Kidney (tissue), 14 donors: ENCODE measurements around the gene B3GNT3. TPM values are rescaled to one million over a fixed set of nuclear protein-coding genes. Genes with fewer than 3 reads are reported as not detected.

Experiments
- DNase-seq, 5 donors: peaks; one replicate each; pipeline ENCODE4 v3.0.0-alpha.2; 2013 to 2020
- FAIRE-seq: peaks from 2 replicates; lab custom pipeline; 2012; peaks lifted over from hg19 to GRCh38; lab: Jason Lieb, UNC
- H3K27ac ChIP-seq, 2 donors: one replicate each; pipeline ENCODE4 v1.7.0; 2013; ENCODE audit warnings: low read depth in 2 of 2, low read length in 2 of 2, inconsistent platforms in 1 of 2
- H3K27me3 ChIP-seq: one replicate; pipeline ENCODE4 v1.7.1; 2013; ENCODE audit warnings: low read length, inconsistent platforms; ENCODE audit not compliant: control insufficient read depth, insufficient read depth
- H3K36me3 ChIP-seq, 3 donors: one replicate each; pipeline versions ENCODE4 v1.7.0 to v1.7.1; 2013; ENCODE audit warnings: low read length in 3 of 3, control low read depth in 1 of 3, inconsistent platforms in 1 of 3; ENCODE audit not compliant: insufficient read depth in 3 of 3, control insufficient read depth in 2 of 3
- H3K4me1 ChIP-seq, 3 donors: one replicate each; pipeline versions ENCODE4 v1.7.0 to v1.7.1; 2013; ENCODE audit warnings: low read length in 3 of 3, inconsistent platforms in 1 of 3, low read depth in 1 of 3; ENCODE audit not compliant: control insufficient read depth in 2 of 3, insufficient read depth in 2 of 3
- H3K4me3 ChIP-seq, 3 donors: one replicate each; pipeline versions ENCODE4 v1.7.0 to v1.8.1; 2013; ENCODE audit warnings: low read length in 3 of 3, control low read depth in 1 of 3, inconsistent platforms in 1 of 3
- H3K9ac ChIP-seq, 3 donors: one replicate each; pipeline versions ENCODE4 v1.7.0 to v1.7.1; 2013; ENCODE audit warnings: low read length in 3 of 3, control low read depth in 1 of 3, inconsistent platforms in 1 of 3
- H3K9me3 ChIP-seq, 3 donors: one replicate each; pipeline versions ENCODE4 v1.7.0 to v1.7.1; 2013; ENCODE audit warnings: low read length in 3 of 3, control low read depth in 1 of 3, inconsistent platforms in 1 of 3; ENCODE audit not compliant: control insufficient read depth in 2 of 3, insufficient read depth in 1 of 3
- intact Hi-C: fragments of 100-400 bp; cut with DNase I; formaldehyde crosslinking; loops from one replicate; pipeline ENCODE4 v1.11.1; 2022
- polyA plus RNA-seq: library from polyadenylated mRNA; stranded (reverse); fragments of 350-450 nt; fragmentation: Illumina TruSeq; extraction: RNeasy Lipid Tissue Mini Kit (QIAGEN cat#74804); gene quantifications from one replicate; pipeline ENCODE4 v1.2.3, GENCODE V29; 2014; ENCODE audit warnings: low read depth, low replicate concordance; ENCODE audit not compliant: insufficient read depth
- total RNA-seq: library from RNA; stranded (reverse); fragmentation: NEBNext Ultra II Directional; extraction: Animal tissue kit (Norgen Biotek cat#: 25700); gene quantifications from one replicate; pipeline ENCODE4 v1.2.1, GENCODE V29; 2021
- TF ChIP-seq, protein P1 (sequence below): IDR thresholded peaks from 3 replicates; pipeline ENCODE4 v1.5.1; 2012; ENCODE audit warnings: mild to moderate bottlenecking, moderate library complexity, borderline replicate concordance; ENCODE audit not compliant: insufficient read depth; ENCODE audit errors: extremely low read depth
- donor health status: control.
- donor health status: control.
- donor health status: control.
- donor health status: control.
- donor health status: control.
- donor health status: DM: yes; HTN: yes; CAD: no.
- donor health status: Normal renal cell carcinoma (clear cell type).

The B3GNT3 gene
- total and polyA plus RNA-seq, 2 donors from 2014 or later: 2.0 to 36.2 TPM

DNA sequence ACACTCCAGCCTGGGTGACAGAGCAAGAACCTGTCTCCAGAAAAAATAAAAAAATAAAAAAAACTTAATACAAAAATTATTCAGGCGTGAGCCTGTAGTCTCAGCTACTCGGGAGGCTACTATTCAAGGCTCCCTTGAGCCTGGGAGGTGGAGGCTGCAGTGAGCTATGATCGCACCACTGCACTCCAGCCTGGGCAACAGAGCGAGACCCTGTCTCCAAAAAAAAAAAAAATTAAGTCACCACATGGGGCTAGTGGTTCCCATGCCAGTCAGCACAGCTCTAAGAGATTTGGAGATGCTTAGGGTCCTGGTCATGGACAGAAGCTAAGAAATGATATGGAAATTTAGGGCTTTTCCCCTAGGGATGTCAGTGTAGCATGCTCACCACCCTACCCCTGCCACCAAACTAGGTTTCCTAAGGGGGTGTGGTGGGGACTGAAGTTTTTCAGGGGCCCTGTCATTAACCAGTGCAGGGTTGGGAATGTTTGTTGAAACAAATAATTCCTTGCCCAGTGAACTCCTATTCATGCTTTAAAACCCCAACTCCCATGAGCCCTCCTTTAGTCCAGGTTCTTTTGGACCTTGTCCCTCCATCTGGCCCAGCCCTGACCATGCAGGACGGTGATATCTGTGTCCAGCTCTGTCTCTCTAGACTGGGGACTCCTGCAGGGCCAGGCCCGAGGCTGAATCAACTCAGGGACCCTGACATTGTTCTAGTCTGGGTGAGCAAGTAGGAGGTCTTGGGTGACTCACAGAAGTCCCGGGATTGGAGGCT, 41.9 kb upstream of the B3GNT3 start:
- TF ChIP-seq, protein P1, sequence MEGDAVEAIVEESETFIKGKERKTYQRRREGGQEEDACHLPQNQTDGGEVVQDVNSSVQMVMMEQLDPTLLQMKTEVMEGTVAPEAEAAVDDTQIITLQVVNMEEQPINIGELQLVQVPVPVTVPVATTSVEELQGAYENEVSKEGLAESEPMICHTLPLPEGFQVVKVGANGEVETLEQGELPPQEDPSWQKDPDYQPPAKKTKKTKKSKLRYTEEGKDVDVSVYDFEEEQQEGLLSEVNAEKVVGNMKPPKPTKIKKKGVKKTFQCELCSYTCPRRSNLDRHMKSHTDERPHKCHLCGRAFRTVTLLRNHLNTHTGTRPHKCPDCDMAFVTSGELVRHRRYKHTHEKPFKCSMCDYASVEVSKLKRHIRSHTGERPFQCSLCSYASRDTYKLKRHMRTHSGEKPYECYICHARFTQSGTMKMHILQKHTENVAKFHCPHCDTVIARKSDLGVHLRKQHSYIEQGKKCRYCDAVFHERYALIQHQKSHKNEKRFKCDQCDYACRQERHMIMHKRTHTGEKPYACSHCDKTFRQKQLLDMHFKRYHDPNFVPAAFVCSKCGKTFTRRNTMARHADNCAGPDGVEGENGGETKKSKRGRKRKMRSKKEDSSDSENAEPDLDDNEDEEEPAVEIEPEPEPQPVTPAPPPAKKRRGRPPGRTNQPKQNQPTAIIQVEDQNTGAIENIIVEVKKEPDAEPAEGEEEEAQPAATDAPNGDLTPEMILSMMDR: no peak
- no peak for DNase-seq
- FAIRE-seq: no peak
- Histone ChIP-seq H3K27me3 (no peaks in the 10 kb centered on the region), H3K4me1 (no peaks in the 10 kb centered on the region), H3K9ac (no peak overlapping the region), H3K36me3 (no peaks in the 10 kb centered on the region), H3K27ac (no peak overlapping the region), H3K9me3 (no peaks in the 10 kb centered on the region), H3K4me3 (no peak overlapping the region)
- intact Hi-C loops: no loop called here

DNA sequence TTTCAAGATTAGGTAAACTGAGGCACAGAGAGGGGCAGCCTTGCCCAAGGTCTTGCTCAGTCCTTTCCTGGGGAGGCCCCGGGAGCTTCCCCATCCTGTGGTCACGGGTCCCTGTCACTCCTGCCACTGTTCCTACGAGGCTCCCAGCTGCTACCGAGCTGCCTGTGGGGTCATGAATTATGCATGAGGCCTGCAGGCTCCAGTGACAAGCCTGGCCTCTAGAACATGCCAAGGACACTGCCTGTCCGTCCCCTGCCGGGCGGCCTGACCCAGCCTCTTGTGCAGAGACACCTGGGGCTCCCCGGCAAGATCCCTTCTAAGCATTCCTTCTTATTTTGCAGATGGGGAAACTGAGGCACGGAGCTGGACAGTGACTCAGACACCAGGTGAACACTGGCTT, 41.0 kb upstream of the B3GNT3 start:
- Histone ChIP-seq H3K9ac (no peak overlapping the region), H3K4me3 (no peak overlapping the region), H3K9me3 (no peaks in the 10 kb centered on the region), H3K27me3 (no peaks in the 10 kb centered on the region), H3K27ac (no peak overlapping the region), H3K4me1 (no peaks in the 10 kb centered on the region), H3K36me3 (no peaks in the 10 kb centered on the region)
- TF ChIP-seq, protein P1: no peak
- DNase-seq (peak in 2 of 5 donors; percentile 19 to 24), FAIRE-seq (no peak)
- intact Hi-C loops: no loop called here

DNA sequence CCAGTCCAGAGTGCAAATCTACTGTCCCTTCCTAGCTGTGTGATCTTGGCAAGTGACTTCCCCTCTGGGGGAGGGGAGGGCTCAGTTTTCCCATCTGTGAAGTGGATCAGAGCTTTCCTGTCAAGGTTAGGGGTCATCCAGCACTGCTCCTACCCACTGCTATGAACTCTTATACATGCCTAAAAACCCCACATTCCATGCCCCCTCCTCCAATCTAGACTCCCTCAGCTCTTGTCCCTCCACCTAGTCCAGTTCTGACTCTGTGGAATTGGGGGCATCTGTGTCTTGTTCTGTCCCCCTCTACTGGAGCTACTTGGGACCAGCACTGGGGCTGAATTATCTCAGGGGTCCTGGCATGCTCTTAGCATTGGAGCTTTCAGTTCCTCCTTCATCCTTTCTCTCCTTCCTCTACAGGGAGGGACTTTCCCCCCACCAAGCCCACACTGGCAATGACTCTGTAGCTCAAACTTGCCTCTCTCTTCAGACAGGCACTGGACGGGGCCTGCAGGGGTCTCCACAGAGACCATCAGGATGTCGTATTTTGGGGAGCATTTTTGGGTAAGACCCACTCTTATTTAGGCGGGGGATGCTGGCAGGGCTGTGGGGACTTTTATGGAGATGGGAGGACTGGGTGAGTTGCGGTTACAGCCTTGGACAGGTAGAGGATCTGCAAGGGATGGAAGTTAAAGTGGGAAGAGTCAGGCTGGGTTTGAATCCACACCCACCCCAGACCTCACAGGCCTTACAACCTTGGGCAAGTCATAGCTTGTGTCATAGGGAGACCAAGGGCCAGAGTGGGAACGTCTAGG, 40.1 kb upstream of the B3GNT3 start:
- TF ChIP-seq, protein P1: no peak
- Histone ChIP-seq H3K27me3 (no peaks in the 10 kb centered on the region), H3K9ac (no peak overlapping the region), H3K9me3 (no peaks in the 10 kb centered on the region), H3K27ac (no peak overlapping the region), H3K4me1 (no peaks in the 10 kb centered on the region), H3K4me3 (no peak overlapping the region), H3K36me3 (no peaks in the 10 kb centered on the region)
- FAIRE-seq: no peak
- no peak for DNase-seq
- intact Hi-C loops: no loop called here
